HPDE6-E6E7 (cell line): ENCODE measurements around the gene GALNT11.
"Not testable (repeated sequence)": the region's sequence is repeated elsewhere in the genome, so short reads cannot be mapped to it uniquely, and the experiment has no call there.

Source experiments
- DNase-seq: peaks from one replicate; pipeline ENCODE4 v3.0.0; 2011; ENCODE audit warnings: missing footprints; ENCODE audit errors: extremely low spot score

Gene GALNT11

GRCh38 chr7:152075379-152075778, 49.9 kb downstream of the GALNT11 start:
- DNase-seq, result not testable (repeated sequence)

DNA sequence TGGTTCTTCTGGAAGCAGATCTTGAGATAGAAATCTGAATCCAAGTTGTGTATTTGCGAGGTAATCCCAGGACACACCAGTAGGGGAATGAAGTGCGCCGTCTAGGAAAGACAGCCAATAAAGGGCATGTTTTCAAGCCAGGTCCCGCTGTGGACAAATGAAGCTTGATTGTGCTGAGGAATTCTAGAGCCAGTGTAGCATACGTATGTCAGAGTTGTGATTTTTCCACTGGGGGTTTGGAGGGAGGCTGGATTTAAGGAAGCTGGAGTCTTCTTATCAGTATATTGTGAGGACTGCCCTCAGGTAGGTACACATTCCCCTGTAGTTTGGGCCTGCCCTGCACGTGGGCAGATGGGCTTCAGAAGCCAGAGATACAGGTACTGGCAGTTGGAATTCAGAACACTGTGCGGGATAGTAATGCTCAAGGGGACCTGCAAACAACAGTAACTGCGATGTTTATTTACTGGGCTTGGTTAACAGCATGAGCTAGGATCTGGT, 50.9 kb downstream of the GALNT11 start:
- no peak for DNase-seq

- no peak for DNase-seq
These were observed 51.8 kb downstream of the GALNT11 start for GRCh38 chr7:152076940-152077933.

DNA sequence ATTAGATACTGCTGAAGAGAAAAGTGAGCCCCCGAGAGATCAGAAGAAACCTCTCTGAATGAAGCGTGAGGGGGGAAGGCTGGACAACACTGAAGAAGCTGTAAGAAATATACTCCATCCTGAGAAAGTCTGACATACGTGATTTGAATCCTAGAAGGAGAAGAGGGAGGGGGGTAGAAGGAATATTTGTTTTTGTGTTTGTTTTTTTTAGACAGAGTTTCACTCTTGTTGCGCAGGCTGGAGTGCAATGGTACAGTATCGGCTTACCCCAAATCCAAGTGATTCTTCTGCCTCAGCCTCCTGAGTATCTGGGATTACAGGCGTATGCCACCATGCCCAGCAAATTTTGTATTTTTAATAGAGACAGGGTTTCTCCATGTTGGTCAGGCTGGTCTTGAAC, 52.6 kb downstream of the GALNT11 start:
- DNase-seq, result no peak

DNA sequence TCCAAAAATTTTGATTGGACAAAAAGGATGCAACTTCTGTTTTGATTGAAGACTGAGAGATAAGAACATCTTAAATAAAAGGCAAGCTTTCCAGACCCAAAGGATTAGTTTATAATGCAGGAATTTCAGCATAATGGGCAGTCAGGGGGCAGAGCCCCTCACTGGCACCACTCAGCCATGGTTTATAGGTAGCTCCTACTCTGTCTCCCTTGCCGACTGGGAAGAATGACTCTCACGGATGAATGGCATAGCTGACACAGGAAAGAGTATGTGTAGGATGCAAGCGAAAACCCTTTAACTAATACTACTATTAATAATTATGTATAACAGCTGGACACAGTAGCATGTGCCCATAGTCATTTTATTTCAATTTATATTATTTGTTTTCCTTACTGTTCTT, 53.3 kb downstream of the GALNT11 start:
- no peak for DNase-seq

GRCh38 chr7:152081088-152081487, 55.6 kb downstream of the GALNT11 start:
- no peak for DNase-seq

GRCh38 chr7:152082073-152082721, 56.7 kb downstream of the GALNT11 start:
- not testable (repeated sequence) for DNase-seq

GRCh38 chr7:152085131-152085530, 59.7 kb downstream of the GALNT11 start:
- no peak for DNase-seq

- no peak for DNase-seq
These were observed 61.0 kb downstream of the GALNT11 start for GRCh38 chr7:152086513-152086912.

DNA sequence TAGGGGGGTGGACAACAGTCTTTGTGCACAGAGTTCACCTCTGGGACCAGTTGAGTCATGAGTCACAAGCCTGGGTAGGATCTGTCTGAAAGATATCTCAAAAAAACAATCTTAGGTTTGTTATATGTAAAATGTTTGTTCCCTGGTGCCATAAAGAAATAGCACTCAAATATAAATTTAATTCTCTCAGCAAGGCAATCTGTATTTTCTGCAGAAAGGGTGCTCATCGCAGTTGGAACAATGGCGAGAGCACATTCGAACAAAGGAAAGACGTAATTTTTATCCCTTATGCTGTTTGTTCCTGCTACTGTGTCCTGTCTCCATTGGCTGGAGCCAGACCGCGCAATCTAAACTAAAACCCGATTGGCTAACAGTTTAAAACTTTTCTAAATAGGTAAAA, 63.7 kb downstream of the GALNT11 start:
- DNase-seq, result no peak

DNA sequence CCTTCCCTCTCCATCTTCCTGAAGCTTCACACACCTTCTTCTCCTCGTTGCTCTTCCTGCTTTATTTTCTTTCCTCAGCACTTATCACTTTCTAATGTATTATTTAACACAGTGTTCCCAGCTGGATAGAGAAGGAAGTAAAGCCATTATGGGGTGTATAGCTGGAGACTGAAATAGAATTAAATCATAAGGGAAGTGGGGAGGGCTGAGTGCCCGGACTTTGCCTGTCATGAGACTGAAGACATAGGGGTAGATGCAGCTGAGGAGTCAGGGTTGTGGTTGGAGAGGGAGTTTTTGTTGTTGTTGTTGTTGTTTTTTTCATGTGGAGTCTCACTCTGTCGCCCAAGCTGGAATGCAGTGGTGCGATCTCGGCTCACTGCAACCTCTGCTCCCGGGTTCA, 65.3 kb downstream of the GALNT11 start:
- no peak for DNase-seq

GRCh38 chr7:152093717-152094116, 68.2 kb downstream of the GALNT11 start:
- DNase-seq, result no peak

DNA sequence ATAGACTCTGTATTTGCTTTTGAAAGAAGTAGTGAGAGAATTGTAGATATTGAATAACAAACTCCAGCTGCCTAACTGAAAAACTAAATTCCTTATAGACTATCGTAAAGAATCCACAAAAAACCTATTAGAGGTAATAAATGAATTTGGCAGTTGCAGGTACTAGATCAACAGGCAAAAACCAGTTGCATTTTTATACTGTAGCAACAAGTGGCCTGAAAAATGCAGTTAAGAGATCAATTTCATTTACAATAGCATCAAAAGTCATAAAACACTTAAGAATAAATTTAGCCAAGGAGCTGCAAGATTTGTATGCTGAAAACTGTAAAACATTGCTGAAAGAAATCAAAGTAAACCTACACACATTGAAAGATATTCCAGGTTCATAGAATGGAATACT, 70.3 kb downstream of the GALNT11 start:
- DNase-seq, result no peak

- no peak for DNase-seq
These were observed 71.9 kb downstream of the GALNT11 start for GRCh38 chr7:152097330-152097729.

DNA sequence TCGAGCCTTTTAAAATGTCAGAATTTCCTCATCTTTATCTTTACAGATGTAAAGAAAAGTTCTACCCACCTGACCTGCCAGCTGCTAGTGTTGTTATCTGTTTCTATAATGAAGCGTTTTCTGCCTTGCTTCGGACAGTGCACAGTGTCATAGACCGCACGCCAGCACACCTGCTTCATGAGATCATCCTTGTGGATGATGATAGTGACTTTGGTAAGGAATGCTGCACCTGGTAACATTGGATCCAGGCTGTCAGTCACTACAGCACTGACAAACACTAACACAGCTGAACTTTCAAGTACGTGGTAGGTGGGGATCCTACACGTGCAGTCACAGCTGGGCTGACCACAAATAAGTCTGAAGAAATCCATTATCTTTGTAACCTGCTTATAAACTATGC, 77.6 kb downstream of the GALNT11 start:
- DNase-seq, result no peak

- no peak for DNase-seq
These were observed 78.2 kb downstream of the GALNT11 start for GRCh38 chr7:152103691-152104090.

GRCh38 chr7:152105205-152105604, 79.7 kb downstream of the GALNT11 start:
- DNase-seq, result no peak

- no peak for DNase-seq
These were observed 81.5 kb downstream of the GALNT11 start for GRCh38 chr7:152106990-152107389.

- DNase-seq, result no peak
These were observed 82.5 kb downstream of the GALNT11 start for GRCh38 chr7:152107945-152108344.

DNA sequence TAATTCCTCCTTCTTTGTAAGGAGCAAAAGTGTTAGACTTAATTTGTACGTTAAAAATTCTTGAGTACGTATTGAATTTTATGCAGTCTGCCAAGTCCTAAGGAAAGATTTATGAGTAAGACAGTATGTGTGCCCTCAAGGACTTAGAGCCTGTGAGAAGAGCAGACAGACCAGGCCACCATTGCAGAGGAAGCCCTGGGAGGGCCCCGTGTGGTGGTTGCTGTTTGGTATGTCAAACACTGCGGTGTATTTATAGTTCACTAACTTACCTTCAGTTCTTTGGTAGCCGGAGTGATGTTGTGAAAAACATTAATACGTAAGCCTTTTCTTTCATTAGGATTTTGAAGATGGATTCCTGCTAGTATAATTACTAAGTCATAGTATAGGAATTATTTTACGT, 82.9 kb downstream of the GALNT11 start:
- DNase-seq, result no peak

- DNase-seq, result no peak
These were observed 87.4 kb downstream of the GALNT11 start for GRCh38 chr7:152112829-152113228.

DNA sequence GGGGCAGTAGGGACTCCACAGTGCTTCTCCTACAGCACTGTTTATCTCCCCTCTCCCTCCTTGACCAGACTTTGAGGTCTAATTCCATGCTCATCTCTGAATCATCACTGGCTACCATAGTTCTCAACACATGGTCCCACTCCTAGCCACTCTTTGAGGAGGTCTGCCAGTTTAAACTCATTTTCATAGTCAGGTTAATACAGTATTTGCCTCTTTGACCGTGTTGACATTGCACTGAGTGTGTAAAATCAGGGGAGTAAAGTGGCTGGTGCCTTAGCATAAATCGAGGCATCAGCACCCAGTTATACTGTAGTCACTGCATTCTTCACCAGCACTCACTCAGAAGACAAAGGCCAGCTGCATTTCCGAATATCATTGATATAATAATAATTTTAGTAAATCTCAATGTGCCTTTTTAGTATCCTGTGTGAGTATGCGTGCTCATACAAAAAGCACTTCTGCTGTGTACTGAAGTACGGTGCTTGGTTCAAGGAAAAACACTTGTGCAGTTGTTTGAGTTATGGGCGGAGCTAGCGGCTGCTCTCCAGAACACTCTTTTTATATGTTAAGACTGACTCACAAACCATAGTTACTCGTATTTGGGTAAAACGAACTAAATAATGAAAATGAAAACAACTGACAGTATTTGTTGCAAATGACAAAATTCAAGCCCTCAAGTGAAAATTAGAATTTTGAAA, 89.7 kb downstream of the GALNT11 start:
- DNase-seq, result no peak
